PC-9 (cell line): Measurements from ENCODE around the gene FASTKD2.

Source experiments
- EZH2 ChIP-seq: fragments of 200-600 bp; sonication (generic); IDR thresholded peaks from 2 replicates; pipeline ENCODE4 v1.8.0; 2017; ENCODE audit warnings: antibody characterized with exemption, low read depth
- TF ChIP-seq, protein P1 (sequence below): fragments of 200-600 bp; sonication (generic); conservative IDR thresholded peaks from 2 replicates; pipeline ENCODE4 v1.6.1; 2017; ENCODE audit warnings: mixed run types, antibody characterized with exemption, mild to moderate bottlenecking, moderate library complexity

DNA sequence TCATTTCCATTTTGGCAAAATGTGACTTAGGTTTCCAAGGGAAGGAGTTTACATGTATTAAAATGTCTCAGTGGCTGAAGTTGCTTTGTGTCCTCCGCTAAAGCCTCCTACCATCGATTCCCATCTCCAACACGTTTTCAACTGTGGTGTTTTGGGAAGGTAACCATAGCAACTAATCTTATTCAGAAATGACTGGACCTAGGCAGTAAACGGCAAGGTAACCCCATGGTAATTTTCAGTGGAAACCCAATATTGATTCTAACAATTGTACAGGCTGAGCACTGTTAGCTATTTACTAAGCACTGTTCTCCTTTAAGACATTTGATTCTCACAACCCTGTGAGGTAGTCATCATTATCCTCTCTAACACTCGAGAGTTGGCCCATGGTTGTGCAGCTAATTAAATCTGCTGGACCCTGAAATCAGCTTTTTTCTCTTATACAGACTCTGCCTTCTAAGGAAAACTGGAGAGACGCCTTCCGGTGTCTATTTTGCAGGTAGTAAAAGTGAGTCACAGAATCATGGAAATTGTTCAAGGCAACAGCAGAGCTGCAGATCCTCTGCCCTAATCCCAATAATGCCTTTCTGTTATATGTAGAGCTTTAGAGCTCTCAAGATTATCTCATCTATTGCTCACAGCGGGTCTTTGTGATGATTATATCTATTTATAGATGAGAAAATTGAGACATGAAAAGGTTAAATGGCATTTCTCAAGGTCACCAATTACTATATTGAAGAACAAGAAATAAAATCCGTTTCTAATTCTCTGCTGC is 36.2 kb downstream of the FASTKD2 start:
- TF ChIP-seq, protein P1, sequence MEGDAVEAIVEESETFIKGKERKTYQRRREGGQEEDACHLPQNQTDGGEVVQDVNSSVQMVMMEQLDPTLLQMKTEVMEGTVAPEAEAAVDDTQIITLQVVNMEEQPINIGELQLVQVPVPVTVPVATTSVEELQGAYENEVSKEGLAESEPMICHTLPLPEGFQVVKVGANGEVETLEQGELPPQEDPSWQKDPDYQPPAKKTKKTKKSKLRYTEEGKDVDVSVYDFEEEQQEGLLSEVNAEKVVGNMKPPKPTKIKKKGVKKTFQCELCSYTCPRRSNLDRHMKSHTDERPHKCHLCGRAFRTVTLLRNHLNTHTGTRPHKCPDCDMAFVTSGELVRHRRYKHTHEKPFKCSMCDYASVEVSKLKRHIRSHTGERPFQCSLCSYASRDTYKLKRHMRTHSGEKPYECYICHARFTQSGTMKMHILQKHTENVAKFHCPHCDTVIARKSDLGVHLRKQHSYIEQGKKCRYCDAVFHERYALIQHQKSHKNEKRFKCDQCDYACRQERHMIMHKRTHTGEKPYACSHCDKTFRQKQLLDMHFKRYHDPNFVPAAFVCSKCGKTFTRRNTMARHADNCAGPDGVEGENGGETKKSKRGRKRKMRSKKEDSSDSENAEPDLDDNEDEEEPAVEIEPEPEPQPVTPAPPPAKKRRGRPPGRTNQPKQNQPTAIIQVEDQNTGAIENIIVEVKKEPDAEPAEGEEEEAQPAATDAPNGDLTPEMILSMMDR = no peak
- TF ChIP-seq EZH2 = no peak
